Measurements from ENCODE around the gene RANGAP1. TPM values are rescaled to one million over a fixed set of nuclear protein-coding genes. Genes with fewer than 3 reads are reported as not detected.

RANGAP1 gene
- total and polyA plus RNA-seq, 2 of the 13 experiments (the other 11 are each of a cell fraction or from before 2014, with no cell fraction given) = 51.8 to 83.9 TPM

GRCh38 chr22:41222846-41223507, 63.0 kb downstream of the RANGAP1 start:
- Histone ChIP-seq H3K9me3 (ENCODE audit: low read length) (no peaks in the 10 kb centered on the region), H2AFZ (ENCODE audit: low read length) (no peak overlapping the region), H3K27me3 (ENCODE audit: control insufficient read depth in 1 of 2, insufficient read depth in 2 of 2, low read length in 2 of 2) (no peaks in the 10 kb centered on the region), H3K79me2 (ENCODE audit: insufficient read depth, low read length) (no peaks in the 10 kb centered on the region), H3K4me2 (ENCODE audit: low read depth, low read length) (peak overlapping the region; percentile 59), H4K20me1 (ENCODE audit: insufficient read depth, low read length) (no peaks in the 10 kb centered on the region), H3K36me3 (replicated peaks in 1 of 2; ENCODE audit: control insufficient read depth in 1 of 2, insufficient read depth in 2 of 2, low read length in 2 of 2) (peaks cover 15 to 27% of the 10 kb centered on the region in 2 experiments; a peak in 4 of 5 replicates), H3K9ac (ENCODE audit: insufficient read depth, low read depth, low read length) (peak overlapping the region; percentile 41), H3K27ac (ENCODE audit: extremely low read length, insufficient read depth, low read length) (peak overlapping the region; percentile 77), H3K4me1 (ENCODE audit: insufficient read depth, low read length) (peaks cover 23% of the 10 kb centered on the region), H3K4me3 (replicated peaks in 1 of 3; ENCODE audit: insufficient read depth in 1 of 3, low read depth in 2 of 3, low read length in 3 of 3) (no peak overlapping the region)
- intact Hi-C loops (cut with micrococcal nuclease; ENCODE audit: unreplicated experiment) (no loop called here), in situ Hi-C loops (cut with HindIII; ENCODE audit: extremely low pct_ligation_motif_present, low pct_unique_long_range_greater_than_20kb) (no loop called here)
- POLR2A ChIA-PET = interaction anchor here (0.6 to 1.0 kb wide), 4 partner anchors 12 to 240 kb away, joined by 3 to 6 read pairs (median 4); partner anchors contain the start of gene ZC3H7B
- ATAC-seq (peak; percentile 56), FAIRE-seq (no peak), DNase-seq (ENCODE audit: low spot score) (no peak)
- BruUV-seq (replicated peaks) = no TSS peak
- TF ChIP-seq REST (IDR thresholded peaks at IDR 0.05; ENCODE audit: borderline replicate concordance in 1 of 2, low read depth in 1 of 2, low read length in 2 of 2) = no peak
- TF ChIP-seq RBM39 (IDR thresholded peaks at IDR 0.05; ENCODE audit: low read depth, low read length, poor library complexity, severe bottlenecking) = peak; percentile 20
- 93% methylated on average over 6 of the region's 9 CpGs for WGBS (ENCODE audit: low lambda C conversion rate)
- CTCF ChIA-PET (ENCODE audit: low intra/inter-chr PET ratio, low total read pairs) = no interaction called here
